Measurements from ENCODE around the gene ALDH1L1.

ALDH1L1 gene

DNA sequence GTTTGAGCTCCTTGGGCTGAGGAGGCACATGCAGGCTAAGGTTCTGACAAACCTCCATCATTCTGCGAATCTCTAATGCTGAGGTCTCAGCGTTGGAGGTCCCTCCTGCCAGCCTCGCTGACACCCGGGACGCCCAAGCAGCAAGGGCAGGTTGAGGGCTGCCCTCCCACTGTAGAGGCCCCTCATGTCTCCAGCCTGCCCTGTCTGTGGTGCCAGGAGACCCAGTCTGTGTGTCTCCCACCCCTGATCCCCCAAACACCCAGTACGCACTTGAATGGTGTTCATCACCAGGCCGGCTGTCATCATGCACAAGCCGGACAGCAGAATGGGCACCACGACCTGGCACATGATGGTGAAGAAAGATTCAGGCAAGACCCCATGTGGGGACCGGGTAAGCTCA is 124.3 kb downstream of the ALDH1L1 start:
- Histone ChIP-seq H3K27ac (no peak overlapping the region), H2AFZ (ENCODE audit: low read depth) (no peak overlapping the region), H4K20me1 (ENCODE audit: insufficient read depth) (no peaks in the 10 kb centered on the region), H3K36me3 (ENCODE audit: insufficient read depth) (no peaks in the 10 kb centered on the region), H3K4me3 (IDR thresholded peaks at IDR 0.05; ENCODE audit: insufficient read depth, low read depth, low read length) (no peak overlapping the region), H3K79me2 (ENCODE audit: insufficient read depth, low read depth) (no peaks in the 10 kb centered on the region), H3K4me1 (ENCODE audit: low read depth, poor library complexity, severe bottlenecking) (no peaks in the 10 kb centered on the region), H3K9ac (no peak overlapping the region), H3K27me3 (ENCODE audit: insufficient read depth, low read depth) (no peaks in the 10 kb centered on the region), H3K4me2 (no peak overlapping the region)
- TF ChIP-seq, protein P1, sequence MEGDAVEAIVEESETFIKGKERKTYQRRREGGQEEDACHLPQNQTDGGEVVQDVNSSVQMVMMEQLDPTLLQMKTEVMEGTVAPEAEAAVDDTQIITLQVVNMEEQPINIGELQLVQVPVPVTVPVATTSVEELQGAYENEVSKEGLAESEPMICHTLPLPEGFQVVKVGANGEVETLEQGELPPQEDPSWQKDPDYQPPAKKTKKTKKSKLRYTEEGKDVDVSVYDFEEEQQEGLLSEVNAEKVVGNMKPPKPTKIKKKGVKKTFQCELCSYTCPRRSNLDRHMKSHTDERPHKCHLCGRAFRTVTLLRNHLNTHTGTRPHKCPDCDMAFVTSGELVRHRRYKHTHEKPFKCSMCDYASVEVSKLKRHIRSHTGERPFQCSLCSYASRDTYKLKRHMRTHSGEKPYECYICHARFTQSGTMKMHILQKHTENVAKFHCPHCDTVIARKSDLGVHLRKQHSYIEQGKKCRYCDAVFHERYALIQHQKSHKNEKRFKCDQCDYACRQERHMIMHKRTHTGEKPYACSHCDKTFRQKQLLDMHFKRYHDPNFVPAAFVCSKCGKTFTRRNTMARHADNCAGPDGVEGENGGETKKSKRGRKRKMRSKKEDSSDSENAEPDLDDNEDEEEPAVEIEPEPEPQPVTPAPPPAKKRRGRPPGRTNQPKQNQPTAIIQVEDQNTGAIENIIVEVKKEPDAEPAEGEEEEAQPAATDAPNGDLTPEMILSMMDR (conservative IDR thresholded peaks at IDR 0.05; ENCODE audit: low read depth, low read length) = no peak

DNA sequence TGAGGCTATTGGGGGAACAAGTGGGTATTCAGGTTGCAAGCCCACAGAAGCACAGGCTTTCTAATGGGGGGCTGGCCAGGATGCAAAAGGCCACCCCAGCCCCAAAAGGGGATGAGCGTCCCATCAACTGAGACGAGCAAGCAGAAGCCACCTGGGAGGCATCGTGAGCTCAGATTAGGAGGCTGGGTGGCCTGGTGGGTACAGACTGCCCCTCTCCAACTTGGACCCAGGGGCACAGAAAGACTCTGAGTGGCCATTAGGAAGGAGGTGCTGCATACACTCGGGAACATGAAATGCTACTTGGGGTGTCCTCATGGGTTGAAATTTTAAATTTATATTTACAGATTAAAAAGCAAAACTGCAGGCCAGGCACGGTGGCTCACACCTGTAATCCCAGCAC is 125.5 kb downstream of the ALDH1L1 start:
- no peaks in the 10 kb centered on the region for H3K79me2 ChIP-seq (ENCODE audit: insufficient read depth, low read depth)
- no peak overlapping the region for H2AFZ ChIP-seq (ENCODE audit: low read depth)
- no peaks in the 10 kb centered on the region for H3K27me3 ChIP-seq (ENCODE audit: insufficient read depth, low read depth)
- no peak overlapping the region for H3K4me2 ChIP-seq
- no peaks in the 10 kb centered on the region for H3K4me1 ChIP-seq (ENCODE audit: low read depth, poor library complexity, severe bottlenecking)
- TF ChIP-seq, protein P1 (conservative IDR thresholded peaks at IDR 0.05; ENCODE audit: low read depth, low read length) = no peak
- no peaks in the 10 kb centered on the region for H3K36me3 ChIP-seq (ENCODE audit: insufficient read depth)
- H3K27ac ChIP-seq = no peak overlapping the region
- H3K4me3 ChIP-seq (IDR thresholded peaks at IDR 0.05; ENCODE audit: insufficient read depth, low read depth, low read length) = no peak overlapping the region
- H3K9ac ChIP-seq = no peak overlapping the region
- H4K20me1 ChIP-seq (ENCODE audit: insufficient read depth) = no peaks in the 10 kb centered on the region

DNA sequence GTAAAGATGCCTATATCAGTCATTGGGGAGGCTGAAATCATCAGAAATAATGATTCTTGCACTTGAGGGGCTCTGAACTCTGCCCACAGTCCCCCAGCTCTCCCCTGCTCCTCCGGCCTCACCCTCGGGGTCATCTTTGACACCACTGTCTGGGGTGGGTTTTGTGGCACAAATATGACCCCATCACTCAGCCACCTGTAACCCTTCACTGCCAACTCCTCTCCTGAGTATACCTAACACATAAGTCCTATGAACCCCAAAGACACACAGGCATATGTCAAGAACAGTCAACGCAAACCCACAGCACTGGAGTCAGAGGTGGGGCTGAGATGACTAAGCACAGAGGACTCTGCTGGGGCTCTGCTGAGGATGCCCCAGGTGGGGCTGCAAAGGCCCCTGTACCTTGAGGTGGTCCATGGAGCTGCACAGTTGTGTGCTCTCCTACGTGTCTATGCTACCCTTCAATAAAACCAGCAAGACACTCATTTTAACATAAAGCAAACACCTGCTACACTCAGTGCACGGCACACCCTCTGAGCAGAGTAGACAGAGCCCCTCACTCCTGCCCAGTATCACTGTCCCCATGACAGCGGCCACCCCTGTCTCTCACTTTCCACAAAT is 126.3 kb downstream of the ALDH1L1 start:
- H3K27me3 ChIP-seq (ENCODE audit: insufficient read depth, low read depth) = no peaks in the 10 kb centered on the region
- no peaks in the 10 kb centered on the region for H3K4me1 ChIP-seq (ENCODE audit: low read depth, poor library complexity, severe bottlenecking)
- H3K79me2 ChIP-seq (ENCODE audit: insufficient read depth, low read depth) = no peaks in the 10 kb centered on the region
- H3K9ac ChIP-seq = no peak overlapping the region
- no peaks in the 10 kb centered on the region for H3K36me3 ChIP-seq (ENCODE audit: insufficient read depth)
- no peak overlapping the region for H3K4me3 ChIP-seq (IDR thresholded peaks at IDR 0.05; ENCODE audit: insufficient read depth, low read depth, low read length)
- H2AFZ ChIP-seq (ENCODE audit: low read depth) = no peak overlapping the region
- TF ChIP-seq, protein P1 (conservative IDR thresholded peaks at IDR 0.05; ENCODE audit: low read depth, low read length) = no peak
- H3K27ac ChIP-seq = no peak overlapping the region
- H3K4me2 ChIP-seq = no peak overlapping the region
- no peaks in the 10 kb centered on the region for H4K20me1 ChIP-seq (ENCODE audit: insufficient read depth)

Data from KMS-11 (cell line).